WI38 (cell line): ENCODE measurements around the gene TDRD9.

ENCODE experiments used
- H3K4me3 ChIP-seq: 2 replicates; pipeline ENCODE4 v1.5.1; 2011; ENCODE audit warnings: low read depth, mild to moderate bottlenecking, control low read depth, low read length
- CTCF ChIP-seq: IDR thresholded peaks from 2 replicates; pipeline ENCODE4 v1.5.1; 2012; ENCODE audit warnings: low read depth, mild to moderate bottlenecking, control low read depth, low read length

TDRD9 gene

GRCh38 chr14:103889313-103890051, 38.8 kb upstream of the TDRD9 start:
- no peak overlapping the region for H3K4me3 ChIP-seq
- TF ChIP-seq CTCF, result no peak

GRCh38 chr14:103890052-103890371, 38.2 kb upstream of the TDRD9 start:
- TF ChIP-seq CTCF, result no peak
- H3K4me3 ChIP-seq, result no peak overlapping the region

- no peak overlapping the region for H3K4me3 ChIP-seq
- TF ChIP-seq CTCF, result no peak
Observed at GRCh38 chr14:103890821-103891666, 37.2 kb upstream of the TDRD9 start.

- no peak overlapping the region for H3K4me3 ChIP-seq
- no peak for TF ChIP-seq CTCF
Observed at GRCh38 chr14:103891667-103892215, 36.5 kb upstream of the TDRD9 start.

GRCh38 chr14:103892247-103892646, 36.0 kb upstream of the TDRD9 start:
- H3K4me3 ChIP-seq, result no peak overlapping the region
- no peak for TF ChIP-seq CTCF

- TF ChIP-seq CTCF, result no peak
- H3K4me3 ChIP-seq, result no peak overlapping the region
Observed at GRCh38 chr14:103894034-103894722, 34.1 kb upstream of the TDRD9 start.

- no peak for TF ChIP-seq CTCF
Observed at GRCh38 chr14:103894723-103895059, 33.6 kb upstream of the TDRD9 start.

More at GRCh38 chr14:103894723-103895059, 33.6 kb upstream of the TDRD9 start:
- H3K4me3 ChIP-seq, result no peak overlapping the region
